HL-60 (cell line): ENCODE results near the gene UVSSA.

Experiments
- DNase-seq, 2 experiments: peaks; one replicate each; pipeline ENCODE4 v3.0.0-alpha.2; 2010 to 2020; ENCODE audit warnings: low read depth in 1 of 2, low spot score in 1 of 2
- H3K27ac ChIP-seq: fragments of 250-450 bp; sonication (Bioruptor Pico); replicated peaks from 2 replicates; pipeline ENCODE4 v1.5.1; 2020; ENCODE audit warnings: mild to moderate bottlenecking, moderate library complexity
- H3K27me3 ChIP-seq: fragments of 250-450 bp; sonication (Bioruptor Pico); 2 replicates; pipeline ENCODE4 v1.5.1; 2021; ENCODE audit warnings: mild to moderate bottlenecking, moderate library complexity; ENCODE audit not compliant: insufficient read depth, poor library complexity, severe bottlenecking
- H3K4me3 ChIP-seq: replicated peaks from 2 replicates; pipeline ENCODE4 v1.5.1; 2011; ENCODE audit warnings: mild to moderate bottlenecking, control low read depth, low read length; ENCODE audit not compliant: insufficient read depth
- CTCF ChIP-seq: IDR thresholded peaks from one replicate; pipeline ENCODE4 v1.5.1; 2011; ENCODE audit warnings: low read length, control low read depth, inconsistent platforms; ENCODE audit not compliant: insufficient read depth
- GABPA ChIP-seq: IDR thresholded peaks from 2 replicates; pipeline ENCODE4 v1.6.1; 2012; ENCODE audit warnings: low read depth
- POLR2AphosphoS5 ChIP-seq: IDR thresholded peaks from 2 replicates; pipeline ENCODE4 v1.6.1; 2012; ENCODE audit warnings: low read depth
- REST ChIP-seq: IDR thresholded peaks from 2 replicates; pipeline ENCODE4 v1.6.1; 2012; ENCODE audit warnings: low read depth; ENCODE audit not compliant: insufficient replicate concordance
- SPI1 ChIP-seq: IDR thresholded peaks from 2 replicates; pipeline ENCODE4 v1.6.1; 2012; ENCODE audit warnings: low read depth, mild to moderate bottlenecking, borderline replicate concordance

The UVSSA gene

GRCh38 chr4:1309261-1310010 is 37.6 kb upstream of the UVSSA start:
- Histone ChIP-seq H3K27me3 (no peaks in the 10 kb centered on the region), H3K4me3 (no peak overlapping the region), H3K27ac (no peak overlapping the region)
- TF ChIP-seq GABPA (no peak), SPI1 (no peak), REST (no peak), POLR2AphosphoS5 (no peak), CTCF (no peak)
- no peak for DNase-seq

- Histone ChIP-seq H3K4me3 (no peak overlapping the region), H3K27ac (no peak overlapping the region), H3K27me3 (no peaks in the 10 kb centered on the region)
- TF ChIP-seq SPI1 (no peak), GABPA (no peak), REST (no peak), POLR2AphosphoS5 (no peak), CTCF (no peak)
- no peak for DNase-seq
Observed at GRCh38 chr4:1310031-1310795, 36.8 kb upstream of the UVSSA start.

- TF ChIP-seq GABPA: no peak
- TF ChIP-seq POLR2AphosphoS5: no peak
- no peak for TF ChIP-seq SPI1
- no peak for TF ChIP-seq CTCF
- TF ChIP-seq REST: no peak
- no peak overlapping the region for H3K27ac ChIP-seq
- DNase-seq: no peak
- no peaks in the 10 kb centered on the region for H3K27me3 ChIP-seq
- no peak overlapping the region for H3K4me3 ChIP-seq
Observed at GRCh38 chr4:1310796-1311631, 36.0 kb upstream of the UVSSA start.
